Stimulated activated naive CD4-positive, alpha-beta T cell treated with Interleukin-2 at 50 U/mL for 16 hours (primary cell): ENCODE measurements around the gene GAPVD1.
"Not testable (repeated sequence)": the region's sequence is repeated elsewhere in the genome, so short reads cannot be mapped to it uniquely, and the experiment has no call there.

Source experiments
- DNase-seq: peaks from one replicate; lab custom pipeline; 2025; lab: John Stamatoyannopoulos, UW

GAPVD1 gene

GRCh38 chr9:125255781-125256391 lies 5.7 kb upstream of the GAPVD1 start:
- no peak for DNase-seq

- DNase-seq = no peak
Observed at GRCh38 chr9:125258160-125258785, 3.4 kb upstream of the GAPVD1 start.

- DNase-seq = no peak
Observed at GRCh38 chr9:125258832-125259534, 2.6 kb upstream of the GAPVD1 start.

- DNase-seq = no peak
Observed at GRCh38 chr9:125260561-125260960, 1.1 kb upstream of the GAPVD1 start.

GRCh38 chr9:125262294-125262991 lies 817 bp downstream of the GAPVD1 start:
- DNase-seq = no peak

- DNase-seq = not testable (repeated sequence)
Observed at GRCh38 chr9:125264068-125264467, 2.4 kb downstream of the GAPVD1 start.

- DNase-seq = no peak
Observed at GRCh38 chr9:125268394-125269013, 6.9 kb downstream of the GAPVD1 start.

GRCh38 chr9:125269014-125269397 lies 7.4 kb downstream of the GAPVD1 start:
- no peak for DNase-seq

- DNase-seq = no peak
Observed at GRCh38 chr9:125271081-125271480, 9.5 kb downstream of the GAPVD1 start.

- no peak for DNase-seq
Observed at GRCh38 chr9:125272697-125273096, 11.1 kb downstream of the GAPVD1 start.

GRCh38 chr9:125276771-125277170 lies 15.1 kb downstream of the GAPVD1 start:
- no peak for DNase-seq

GRCh38 chr9:125277411-125277810 lies 15.8 kb downstream of the GAPVD1 start:
- no peak for DNase-seq

GRCh38 chr9:125280945-125281344 lies 19.3 kb downstream of the GAPVD1 start:
- DNase-seq = no peak

GRCh38 chr9:125284855-125285254 lies 23.2 kb downstream of the GAPVD1 start:
- no peak for DNase-seq

- not testable (repeated sequence) for DNase-seq
Observed at GRCh38 chr9:125286935-125287433, 25.4 kb downstream of the GAPVD1 start.

- DNase-seq = no peak
Observed at GRCh38 chr9:125293134-125293533, 31.5 kb downstream of the GAPVD1 start.

GRCh38 chr9:125295657-125296056 lies 34.0 kb downstream of the GAPVD1 start:
- DNase-seq = no peak

GRCh38 chr9:125296843-125297372 lies 35.3 kb downstream of the GAPVD1 start:
- no peak for DNase-seq

GRCh38 chr9:125297917-125298316 lies 36.3 kb downstream of the GAPVD1 start:
- DNase-seq = no peak

GRCh38 chr9:125302241-125302640 lies 40.6 kb downstream of the GAPVD1 start:
- no peak for DNase-seq

GRCh38 chr9:125304273-125304672 lies 42.6 kb downstream of the GAPVD1 start:
- DNase-seq = no peak

GRCh38 chr9:125312411-125312810 lies 50.8 kb downstream of the GAPVD1 start:
- no peak for DNase-seq
